ENCODE measurements around the gene SSTR1. TPM values are rescaled to one million over a fixed set of nuclear protein-coding genes. Genes with fewer than 3 reads are reported as not detected.

The SSTR1 gene
- total RNA-seq, 1 donor from 2014 or later: not detected

GRCh38 chr14:38175658-38176057 lies 32.0 kb upstream of the SSTR1 start:
- Mint-ChIP-seq H3K36me3 (no peaks in the 10 kb centered on the region), H3K27me3 (ENCODE audit: low read depth) (no peaks in the 10 kb centered on the region), H3K4me3 (no peak overlapping the region), H3K9me3 (peaks cover 26% of the 10 kb centered on the region), H3K27ac (no peak overlapping the region), H3K4me1 (no peaks in the 10 kb centered on the region)
- no peak for TF ChIP-seq CTCF (IDR thresholded peaks at IDR 0.05; ENCODE audit: unreplicated experiment)
- DNase-seq (ENCODE audit: low spot score in 2 of 2, unreplicated experiment in 2 of 2): no peak

- H3K27ac Mint-ChIP-seq: no peak overlapping the region
- TF ChIP-seq CTCF (IDR thresholded peaks at IDR 0.05; ENCODE audit: unreplicated experiment): no peak
- H3K4me3 Mint-ChIP-seq: no peak overlapping the region
- peaks cover 26% of the 10 kb centered on the region for H3K9me3 Mint-ChIP-seq
- H3K27me3 Mint-ChIP-seq (ENCODE audit: low read depth): no peaks in the 10 kb centered on the region
- H3K36me3 Mint-ChIP-seq: no peaks in the 10 kb centered on the region
- H3K4me1 Mint-ChIP-seq: no peaks in the 10 kb centered on the region
- DNase-seq (ENCODE audit: low spot score in 2 of 2, unreplicated experiment in 2 of 2): no peak
Measured at GRCh38 chr14:38176379-38176778, 31.3 kb upstream of the SSTR1 start.

GRCh38 chr14:38184132-38184531 lies 23.6 kb upstream of the SSTR1 start:
- peaks cover 11% of the 10 kb centered on the region for H3K4me1 Mint-ChIP-seq
- H3K4me3 Mint-ChIP-seq: no peak overlapping the region
- H3K36me3 Mint-ChIP-seq: no peaks in the 10 kb centered on the region
- peaks cover 2% of the 10 kb centered on the region for H3K27me3 Mint-ChIP-seq (ENCODE audit: low read depth)
- no peak overlapping the region for H3K27ac Mint-ChIP-seq
- no peak for TF ChIP-seq CTCF (IDR thresholded peaks at IDR 0.05; ENCODE audit: unreplicated experiment)
- peaks cover 19% of the 10 kb centered on the region for H3K9me3 Mint-ChIP-seq
- DNase-seq (ENCODE audit: low spot score in 2 of 2, unreplicated experiment in 2 of 2): no peak

- Mint-ChIP-seq H3K36me3 (no peaks in the 10 kb centered on the region), H3K4me1 (peaks cover 11% of the 10 kb centered on the region), H3K4me3 (no peak overlapping the region), H3K9me3 (peaks cover 7% of the 10 kb centered on the region), H3K27ac (no peak overlapping the region), H3K27me3 (ENCODE audit: low read depth) (peaks cover 11% of the 10 kb centered on the region)
- TF ChIP-seq CTCF (IDR thresholded peaks at IDR 0.05; ENCODE audit: unreplicated experiment): no peak
- DNase-seq (ENCODE audit: low spot score in 2 of 2, unreplicated experiment in 2 of 2): no peak
Measured at GRCh38 chr14:38185671-38186070, 22.0 kb upstream of the SSTR1 start.

- DNase-seq (ENCODE audit: low spot score in 2 of 2, unreplicated experiment in 2 of 2): no peak
- Mint-ChIP-seq H3K27ac (no peak overlapping the region), H3K4me1 (peaks cover 11% of the 10 kb centered on the region), H3K36me3 (no peaks in the 10 kb centered on the region), H3K27me3 (ENCODE audit: low read depth) (peaks cover 16% of the 10 kb centered on the region), H3K9me3 (peaks cover 7% of the 10 kb centered on the region), H3K4me3 (no peak overlapping the region)
- TF ChIP-seq CTCF (IDR thresholded peaks at IDR 0.05; ENCODE audit: unreplicated experiment): no peak
Measured at GRCh38 chr14:38186216-38186615, 21.5 kb upstream of the SSTR1 start.

- DNase-seq (ENCODE audit: low spot score in 2 of 2, unreplicated experiment in 2 of 2): no peak
- Mint-ChIP-seq H3K4me3 (no peak overlapping the region), H3K27me3 (ENCODE audit: low read depth) (peaks cover 30% of the 10 kb centered on the region), H3K4me1 (peaks cover 11% of the 10 kb centered on the region), H3K9me3 (peaks cover 7% of the 10 kb centered on the region), H3K27ac (no peak overlapping the region), H3K36me3 (no peaks in the 10 kb centered on the region)
- no peak for TF ChIP-seq CTCF (IDR thresholded peaks at IDR 0.05; ENCODE audit: unreplicated experiment)
Measured at GRCh38 chr14:38187528-38187927, 20.2 kb upstream of the SSTR1 start.
